SK-N-MC (cell line): Measurements from ENCODE around the gene IZUMO1.
A peak's percentile ranks its signal among the peaks of the same experiment; 100 is the strongest.
"Not testable (repeated sequence)": the region's sequence is repeated elsewhere in the genome, so short reads cannot be mapped to it uniquely, and the experiment has no call there.

Experiments
- DNase-seq: peaks from one replicate; pipeline ENCODE4 v3.0.0-alpha.2; 2011; ENCODE audit warnings: low read depth, low spot score
- H3K27ac ChIP-seq: fragments of 200-600 bp; sonication (generic); 2 replicates; pipeline ENCODE4 v1.5.1; 2016; ENCODE audit warnings: mixed run types
- H3K36me3 ChIP-seq: fragments of 200-600 bp; sonication (generic); 2 replicates; pipeline ENCODE4 v1.6.1; 2017; ENCODE audit warnings: antibody characterized with exemption, low read length, mixed read lengths; ENCODE audit not compliant: insufficient read depth
- H3K4me3 ChIP-seq: fragments of 200-600 bp; sonication (generic); 2 replicates; pipeline ENCODE4 v1.5.1; 2016
- H3K9ac ChIP-seq: fragments of 200-600 bp; sonication (generic); 2 replicates; pipeline ENCODE4 v1.8.0; 2017; ENCODE audit warnings: mixed run types, mixed read lengths; ENCODE audit not compliant: insufficient read length
- H3K9me3 ChIP-seq: fragments of 200-600 bp; sonication (generic); 2 replicates; pipeline ENCODE4 v1.6.1; 2017; ENCODE audit warnings: low read depth, mild to moderate bottlenecking, antibody characterized with exemption, low read length, moderate library complexity, mixed read lengths
- EZH2 ChIP-seq: fragments of 200-600 bp; sonication (generic); IDR thresholded peaks from one replicate; pipeline ENCODE4 v1.6.1; 2017; ENCODE audit warnings: antibody characterized with exemption
- FOXP2 ChIP-seq: optimal IDR thresholded peaks from 2 replicates; pipeline ENCODE3; 2011; ENCODE audit warnings: mild to moderate bottlenecking, moderate library complexity; ENCODE audit not compliant: insufficient read depth; ENCODE audit errors: extremely low read length, control extremely low read depth
- POLR2AphosphoS5 ChIP-seq: IDR thresholded peaks from 2 replicates; pipeline ENCODE4 v1.6.1; 2012; ENCODE audit warnings: mild to moderate bottlenecking, low read depth, low read length, borderline replicate concordance

Gene IZUMO1

DNA sequence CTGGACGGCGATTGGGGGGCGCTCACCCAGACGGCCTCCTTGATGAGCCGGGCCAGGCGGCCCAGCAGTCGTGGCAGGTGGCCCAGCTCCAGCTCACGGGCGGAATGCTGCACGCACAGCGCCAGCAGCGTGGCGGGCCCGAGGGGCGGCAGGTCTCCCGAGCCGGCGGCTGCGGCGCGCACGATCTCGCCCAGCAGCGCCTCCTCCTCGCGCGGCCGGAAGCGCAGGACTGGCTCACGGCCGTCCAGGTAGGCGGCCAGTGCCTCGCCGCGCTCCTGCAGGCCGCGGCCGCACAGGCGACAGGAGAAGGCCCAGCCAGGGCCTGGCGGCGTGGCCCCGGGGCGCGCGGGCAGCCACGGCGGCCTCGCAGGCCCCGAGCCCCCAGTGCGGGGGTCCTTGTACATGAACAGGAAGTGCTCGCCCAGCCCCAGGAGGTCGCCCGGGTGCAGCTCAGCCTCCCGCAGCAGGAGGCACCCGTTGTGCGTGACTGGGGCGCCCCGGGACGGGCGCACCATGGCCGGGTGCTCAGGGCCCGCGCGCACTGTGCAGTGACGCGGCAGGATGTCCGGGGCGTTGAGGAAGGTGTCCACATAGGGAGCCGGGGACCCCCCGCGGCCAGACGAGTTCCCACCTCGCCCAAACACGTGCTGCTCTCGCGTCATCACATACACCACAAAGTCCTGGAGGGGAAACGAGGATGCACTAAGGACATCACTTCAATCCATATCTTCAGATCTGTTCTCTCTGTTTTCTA lies 17.6 kb downstream of the IZUMO1 start:
- no peaks in the 10 kb centered on the region for H3K9me3 ChIP-seq
- no peak overlapping the region for H3K27ac ChIP-seq
- H3K4me3 ChIP-seq: no peak overlapping the region
- TF ChIP-seq FOXP2 (no peak), POLR2AphosphoS5 (no peak), EZH2 (no peak)
- H3K36me3 ChIP-seq: no peaks in the 10 kb centered on the region
- no peak overlapping the region for H3K9ac ChIP-seq
- DNase-seq: no peak

DNA sequence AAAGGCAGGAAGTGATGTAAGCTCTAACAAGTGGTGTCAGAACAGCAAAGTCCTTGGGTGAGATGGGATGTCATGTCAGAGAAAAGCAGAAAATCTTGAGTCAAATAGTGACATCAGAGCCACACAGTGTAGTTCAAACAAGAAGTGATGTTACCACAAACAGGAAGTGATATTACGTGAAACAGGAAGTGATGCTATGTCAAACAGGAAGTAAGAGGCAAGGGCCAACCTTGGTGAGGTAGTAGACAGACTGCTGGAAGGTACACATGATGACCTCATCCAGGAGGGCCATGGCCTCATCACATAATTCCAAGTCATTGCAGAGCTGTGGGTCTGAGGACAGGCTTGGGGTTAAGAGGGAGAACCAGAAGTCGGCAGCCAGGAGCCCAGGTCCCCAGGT lies 20.2 kb downstream of the IZUMO1 start:
- DNase-seq: no peak
- H3K9ac ChIP-seq: no peak overlapping the region
- H3K36me3 ChIP-seq: no peaks in the 10 kb centered on the region
- H3K9me3 ChIP-seq: no peaks in the 10 kb centered on the region
- TF ChIP-seq FOXP2: no peak
- no peak for TF ChIP-seq POLR2AphosphoS5
- TF ChIP-seq EZH2: no peak
- H3K4me3 ChIP-seq: no peak overlapping the region
- no peak overlapping the region for H3K27ac ChIP-seq

DNA sequence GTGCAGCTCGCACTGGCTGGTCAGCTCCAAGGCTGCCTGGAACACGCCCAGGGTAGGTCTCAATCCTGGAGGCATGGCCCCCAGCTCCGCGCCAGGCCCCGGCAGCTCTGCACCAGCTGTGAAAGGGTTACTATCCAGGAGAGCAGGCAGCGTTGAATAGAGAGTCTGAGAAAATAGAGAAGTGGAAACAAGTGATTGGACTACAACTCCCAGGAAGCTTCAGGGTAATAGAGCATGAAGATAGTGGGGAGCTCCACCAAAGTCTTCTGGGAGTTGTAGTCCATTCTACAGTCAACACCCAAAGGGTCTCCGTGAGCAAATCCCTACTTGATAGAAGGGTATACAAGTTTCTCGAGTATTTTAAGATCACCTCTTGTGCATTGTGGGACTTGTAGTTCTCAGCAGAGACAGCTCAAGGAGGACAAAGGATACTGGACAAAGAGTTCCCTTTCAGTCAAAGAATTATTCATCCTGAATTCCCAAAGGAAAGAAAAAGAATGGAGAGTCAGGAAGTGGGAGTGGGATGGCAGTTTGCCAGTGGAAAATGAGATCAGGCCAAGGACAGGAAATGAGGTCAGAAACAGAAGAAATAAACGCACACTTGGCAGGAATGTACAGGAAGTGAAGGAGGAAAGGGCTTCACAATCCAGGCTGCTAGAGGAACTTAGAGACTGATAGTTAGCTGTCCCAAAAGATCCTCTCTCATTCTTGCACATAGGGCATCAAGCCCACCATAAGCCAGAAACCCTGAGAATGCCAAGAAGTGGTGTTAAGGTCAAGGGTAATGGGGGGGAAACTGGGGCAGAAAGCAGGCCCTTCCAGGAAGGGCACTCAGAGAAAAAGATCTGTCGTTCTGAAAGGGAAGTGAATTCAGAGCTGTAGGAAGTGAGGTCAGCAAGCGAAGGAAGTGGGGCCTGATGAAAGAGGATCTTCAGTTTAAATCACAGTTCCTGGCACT lies 21.6 kb downstream of the IZUMO1 start:
- no peak for TF ChIP-seq EZH2
- no peak for TF ChIP-seq FOXP2
- TF ChIP-seq POLR2AphosphoS5: no peak
- Histone ChIP-seq H3K9ac (peak overlapping the region; percentile 65), H3K9me3 (no peaks in the 10 kb centered on the region), H3K36me3 (no peaks in the 10 kb centered on the region), H3K4me3 (peak overlapping the region; percentile 61), H3K27ac (peak overlapping the region; percentile 98)
- peak; percentile 94 for DNase-seq

DNA sequence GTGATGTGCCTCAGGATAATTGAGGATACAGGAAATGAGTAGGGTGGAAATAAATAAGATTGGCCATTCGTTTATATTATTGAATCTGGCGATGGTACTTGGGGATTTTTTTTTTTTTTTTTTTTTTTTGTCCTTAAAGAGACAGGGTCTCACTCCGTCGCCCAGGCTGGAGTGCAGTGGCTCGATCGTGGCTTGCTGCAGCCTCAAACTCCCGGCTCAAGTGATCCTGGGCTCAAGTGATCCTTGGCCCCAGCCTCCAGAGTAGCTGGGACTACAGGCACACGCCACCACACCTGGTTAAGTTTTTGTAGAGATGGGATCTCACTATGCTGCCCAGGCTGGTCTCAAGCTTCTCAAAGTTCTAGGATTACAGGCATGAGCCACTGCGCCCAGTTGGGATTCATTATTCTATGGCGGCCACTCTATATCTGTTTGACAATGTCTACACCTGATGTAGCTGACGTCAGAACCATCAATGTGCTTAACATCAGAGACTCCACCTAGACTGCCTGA lies 24.5 kb downstream of the IZUMO1 start:
- H3K36me3 ChIP-seq: no peaks in the 10 kb centered on the region
- no peaks in the 10 kb centered on the region for H3K9me3 ChIP-seq
- DNase-seq: no peak
- TF ChIP-seq FOXP2 (no peak), EZH2 (no peak), POLR2AphosphoS5 (no peak)
- no peak overlapping the region for H3K4me3 ChIP-seq
- H3K27ac ChIP-seq: no peak overlapping the region
- H3K9ac ChIP-seq: no peak overlapping the region

DNA sequence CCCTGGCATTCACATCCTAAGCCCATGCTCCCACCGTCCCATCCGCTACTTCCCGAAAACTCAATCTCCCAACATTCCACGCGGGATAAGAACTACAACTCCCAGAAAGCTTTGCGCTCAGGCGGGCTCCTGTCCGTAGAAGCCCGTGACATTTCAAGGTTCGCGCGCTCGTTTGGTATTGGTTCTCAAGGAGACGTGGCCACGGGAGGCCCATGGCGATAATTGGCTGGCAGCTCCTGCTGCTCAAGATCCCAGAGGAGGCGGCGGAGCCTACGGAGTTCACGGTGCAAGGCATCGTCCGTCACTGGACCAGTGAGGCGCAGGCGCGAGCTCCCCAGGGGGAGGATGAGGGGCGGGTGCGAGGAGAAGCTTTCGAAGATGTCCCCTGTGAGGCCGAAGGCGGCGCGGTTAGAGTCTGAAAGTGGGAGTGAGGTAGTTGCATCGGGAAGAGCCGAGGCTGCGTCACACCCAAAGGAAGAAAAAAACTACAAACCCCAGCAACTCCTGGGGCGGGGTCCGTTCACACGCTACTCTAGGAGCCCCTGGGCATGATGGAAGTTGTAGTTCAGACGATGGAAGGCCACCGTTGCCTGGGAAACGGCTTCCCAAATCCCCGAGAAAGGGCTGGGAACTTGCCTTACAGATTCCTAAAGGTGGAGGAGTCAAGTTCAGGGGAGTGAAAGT lies 26.0 kb downstream of the IZUMO1 start:
- peak overlapping the region; percentile 74 for H3K27ac ChIP-seq
- TF ChIP-seq POLR2AphosphoS5 (peak; percentile 51), FOXP2 (no peak), EZH2 (no peak)
- peak overlapping the region; percentile 93 for H3K4me3 ChIP-seq
- H3K9ac ChIP-seq: peak overlapping the region; percentile 62
- H3K36me3 ChIP-seq: no peaks in the 10 kb centered on the region
- H3K9me3 ChIP-seq: no peaks in the 10 kb centered on the region
- peak; percentile 98 for DNase-seq

DNA sequence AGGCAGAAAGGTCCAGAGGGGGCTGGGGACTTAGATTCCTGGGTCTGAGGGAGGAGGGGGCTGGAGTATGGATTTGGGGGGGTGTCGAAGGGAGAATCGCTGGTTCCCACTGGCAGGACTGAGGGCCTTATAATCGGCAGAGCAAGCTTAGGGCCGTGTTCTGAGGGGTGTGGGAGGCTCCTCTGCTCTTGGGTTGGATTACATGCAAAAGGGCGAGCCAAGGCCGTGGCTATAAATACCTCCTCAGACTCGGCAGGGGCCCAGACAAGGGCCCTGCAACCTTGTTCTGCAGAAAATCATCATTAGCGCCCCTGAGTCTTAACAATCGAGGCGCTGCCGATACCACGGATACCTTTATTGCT lies 26.5 kb downstream of the IZUMO1 start:
- no peak overlapping the region for H3K9ac ChIP-seq
- TF ChIP-seq EZH2 (no peak), POLR2AphosphoS5 (no peak), FOXP2 (no peak)
- no peak for DNase-seq
- no peaks in the 10 kb centered on the region for H3K36me3 ChIP-seq
- H3K9me3 ChIP-seq: no peaks in the 10 kb centered on the region
- H3K4me3 ChIP-seq: peak overlapping the region; percentile 93
- peak overlapping the region; percentile 76 for H3K27ac ChIP-seq

DNA sequence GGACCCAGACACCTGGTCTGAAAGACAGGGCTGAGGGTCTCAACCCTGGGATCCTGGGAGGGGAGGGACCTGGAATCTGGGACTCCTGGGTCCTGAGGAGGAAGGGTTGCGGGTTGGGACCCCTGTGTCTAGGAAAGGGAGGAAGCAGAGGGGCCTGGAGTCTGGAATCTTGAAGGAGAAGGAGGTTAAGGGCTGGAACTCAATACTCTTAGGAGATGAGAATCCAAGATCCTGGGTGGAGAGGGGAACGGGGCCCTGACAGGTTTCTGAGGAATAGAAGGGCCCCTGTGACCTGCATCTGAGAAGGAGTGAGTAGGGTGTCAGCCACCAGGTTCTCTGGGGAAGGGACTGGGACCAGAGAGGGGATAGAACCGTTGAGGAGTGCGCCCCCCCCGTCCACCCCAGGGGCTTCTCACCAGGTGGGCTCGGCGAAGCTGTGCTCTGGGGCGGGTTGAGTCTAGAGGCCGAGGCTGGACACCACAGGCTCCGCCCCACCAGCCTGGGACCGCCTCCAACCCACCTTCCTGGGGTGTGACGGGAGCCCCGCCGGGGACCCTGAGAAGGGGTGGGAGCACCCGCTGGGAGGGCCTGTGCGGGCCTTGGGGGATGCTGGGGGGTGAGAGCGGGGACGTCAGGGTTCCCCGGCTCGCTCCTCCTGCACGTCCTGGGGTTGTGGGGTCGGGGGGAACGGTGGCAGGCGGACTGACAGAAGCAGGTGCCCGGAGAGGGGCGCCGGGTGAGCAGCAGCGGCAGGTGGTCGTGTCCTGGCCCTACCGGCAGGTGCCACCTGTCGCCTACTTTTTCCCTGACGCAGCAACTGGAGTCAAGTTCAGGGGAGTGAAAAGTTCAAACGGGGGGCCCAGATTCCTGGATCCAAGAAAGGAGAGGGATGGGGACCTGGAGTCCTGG lies 27.2 kb downstream of the IZUMO1 start, which contains the start of gene MAMSTR:
Gene MAMSTR (minus strand): TSS at position 463 of the 909 bp plus-strand sequence. CDS start 694 bp downstream, outside the sequence.
- Histone ChIP-seq H3K4me3 (peak within 1 kb of the TSS; percentile 93), H3K9me3 (no peaks in the 10 kb centered on the region), H3K27ac (peak within 1 kb of the TSS; percentile 76), H3K9ac (peak within 1 kb of the TSS; percentile 12), H3K36me3 (no peaks in the 10 kb centered on the region)
- no peak for DNase-seq
- TF ChIP-seq POLR2AphosphoS5: no peak
- TF ChIP-seq FOXP2: no peak
- TF ChIP-seq EZH2: no peak

DNA sequence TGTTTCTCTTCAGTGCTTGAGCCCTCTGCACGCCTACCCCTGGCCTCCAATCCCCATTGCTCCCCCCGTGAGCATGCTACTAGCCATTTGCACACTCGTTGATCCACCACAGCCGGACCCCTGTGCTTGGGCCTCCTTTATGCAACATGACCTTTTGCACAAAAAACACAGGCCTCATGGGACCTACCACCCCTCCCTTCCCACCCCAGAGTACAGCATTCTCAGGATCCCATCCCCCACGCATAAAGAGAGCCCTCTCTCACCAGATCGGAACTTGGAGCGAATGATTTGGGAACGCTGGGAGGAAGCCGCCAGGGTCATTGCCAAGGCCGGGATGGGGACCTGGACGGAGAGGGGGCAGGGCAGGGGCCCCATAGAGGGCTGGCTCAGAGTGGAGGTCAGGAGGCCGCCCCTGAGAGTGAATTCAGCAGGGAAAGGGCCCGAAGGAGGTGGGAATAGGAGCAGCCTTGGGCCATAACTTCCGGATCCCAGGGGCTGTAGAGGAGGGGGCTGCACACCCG lies 27.9 kb downstream of the IZUMO1 start:
- no peaks in the 10 kb centered on the region for H3K36me3 ChIP-seq
- no peak for DNase-seq
- H3K4me3 ChIP-seq: no peak overlapping the region
- TF ChIP-seq FOXP2 (no peak), POLR2AphosphoS5 (no peak), EZH2 (no peak)
- no peak overlapping the region for H3K9ac ChIP-seq
- H3K27ac ChIP-seq: 0 out of 2 replicates have a peak overlapping the region, but pooled peaks have one; percentile 53
- H3K9me3 ChIP-seq: no peaks in the 10 kb centered on the region

DNA sequence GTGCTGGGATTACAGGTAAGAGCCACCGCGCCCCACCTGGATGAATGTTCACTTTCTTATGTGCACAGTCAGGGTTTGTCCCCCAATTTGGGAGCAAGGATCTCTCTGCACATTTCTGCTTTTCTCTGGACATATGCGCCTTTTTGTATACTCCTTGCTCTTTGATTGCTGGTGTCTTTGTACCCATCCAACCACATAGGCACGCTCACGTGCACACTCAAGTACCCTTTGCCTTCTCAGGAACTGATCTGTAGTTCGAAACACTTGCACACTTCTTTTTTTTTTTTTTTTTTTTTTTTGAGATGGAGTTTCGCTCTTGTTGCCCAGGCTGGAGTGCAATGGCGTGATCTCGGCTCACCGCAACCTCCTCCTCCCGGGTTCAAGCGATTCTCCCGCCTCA lies 28.6 kb downstream of the IZUMO1 start:
- DNase-seq, H3K9ac ChIP-seq, H3K27ac ChIP-seq, H3K4me3 ChIP-seq, H3K9me3 ChIP-seq, H3K36me3 ChIP-seq: not testable (repeated sequence)
